ENCODE data around the gene LAMA5. TPM values are rescaled to one million over a fixed set of nuclear protein-coding genes. Genes with fewer than 3 reads are reported as not detected.
A peak's percentile ranks its signal among the peaks of the same experiment; 100 is the strongest.

Gene LAMA5
- total and polyA plus RNA-seq, 2 donors (not counting 1 experiment from before 2014, with no cell fraction given), result 52.9 to 83.5 TPM

DNA sequence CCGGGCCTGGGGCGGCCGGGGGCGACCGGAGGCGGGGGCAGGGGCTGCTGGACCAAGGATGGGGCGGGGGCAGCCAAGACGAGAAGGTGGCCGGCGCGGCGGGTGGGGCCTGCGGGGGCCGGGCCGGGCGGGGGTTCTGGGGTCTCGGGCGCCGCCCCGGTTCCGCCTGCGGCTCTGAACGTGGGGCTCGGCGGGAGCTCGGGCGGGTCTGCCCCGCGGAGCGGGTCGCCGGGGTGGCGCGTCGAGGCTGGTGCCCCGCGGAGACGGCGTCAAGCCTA lies 64.1 kb downstream of the LAMA5 start:
- peak overlapping the region in 1 of 2 donors; percentile 74 for H3K27ac ChIP-seq (ENCODE audit: low read length in 2 of 2)
- H2AFZ ChIP-seq (ENCODE audit: insufficient read depth, low read depth, low read length, poor library complexity, severe bottlenecking), result peak overlapping the region; percentile 68
- peak overlapping the region; percentile 35 to 88 (median 70) for H3K4me3 ChIP-seq (ENCODE audit: control extremely low read depth in 1 of 5, extremely low read depth in 1 of 5, insufficient read depth in 1 of 5, low read depth in 2 of 5, low read length in 4 of 5)
- Mint-ChIP-seq H3K27me3 (no peaks in the 10 kb centered on the region), H3K9me3 (ENCODE audit: insufficient read depth) (no peaks in the 10 kb centered on the region), H3K27ac (peak overlapping the region; percentile 96), H3K4me3 (peak overlapping the region; percentile 97), H3K4me1 (peaks cover 23% of the 10 kb centered on the region)
- intact Hi-C loops (cut with micrococcal nuclease), result loop anchor here (2.0 to 10.0 kb wide), 6 partner anchors 121 to 504 kb away; partner anchors contain the start of genes MTG2 and SLCO4A1
- H3K79me2 ChIP-seq (ENCODE audit: control insufficient read depth, insufficient read depth, low read length), result peaks cover 34% of the 10 kb centered on the region
- peaks cover 15 to 29% of the 10 kb centered on the region in 2 donors for H3K4me1 ChIP-seq (ENCODE audit: control insufficient read depth in 2 of 2, insufficient read depth in 2 of 2, low read length in 2 of 2)
- ChIA-PET CTCF (interaction anchor here (1.1 to 9.2 kb wide), 4 partner anchors 11 to 80 kb away, joined by 3 to 81 read pairs (median 8); no protein-coding TSS in a partner anchor), POLR2A (interaction anchor here (0.6 to 1.6 kb wide), 5 partner anchors 35 to 314 kb away, joined by 3 to 15 read pairs (median 4); partner anchors contain the start of gene RPS21)
- ATAC-seq (ENCODE audit: low read depth) (no peak), DNase-seq (no peak)
- no peaks in the 10 kb centered on the region for H3K9me3 ChIP-seq (ENCODE audit: control extremely low read depth in 1 of 3, control insufficient read depth in 2 of 3, insufficient read depth in 1 of 3, low read length in 2 of 3)
- peak overlapping the region; percentile 87 for H3K9ac ChIP-seq (ENCODE audit: low read length)
- H3K4me2 ChIP-seq (replicated peaks; ENCODE audit: low read depth, low read length, poor library complexity, severe bottlenecking), result peak overlapping the region; percentile 100
- TF ChIP-seq, protein P1, sequence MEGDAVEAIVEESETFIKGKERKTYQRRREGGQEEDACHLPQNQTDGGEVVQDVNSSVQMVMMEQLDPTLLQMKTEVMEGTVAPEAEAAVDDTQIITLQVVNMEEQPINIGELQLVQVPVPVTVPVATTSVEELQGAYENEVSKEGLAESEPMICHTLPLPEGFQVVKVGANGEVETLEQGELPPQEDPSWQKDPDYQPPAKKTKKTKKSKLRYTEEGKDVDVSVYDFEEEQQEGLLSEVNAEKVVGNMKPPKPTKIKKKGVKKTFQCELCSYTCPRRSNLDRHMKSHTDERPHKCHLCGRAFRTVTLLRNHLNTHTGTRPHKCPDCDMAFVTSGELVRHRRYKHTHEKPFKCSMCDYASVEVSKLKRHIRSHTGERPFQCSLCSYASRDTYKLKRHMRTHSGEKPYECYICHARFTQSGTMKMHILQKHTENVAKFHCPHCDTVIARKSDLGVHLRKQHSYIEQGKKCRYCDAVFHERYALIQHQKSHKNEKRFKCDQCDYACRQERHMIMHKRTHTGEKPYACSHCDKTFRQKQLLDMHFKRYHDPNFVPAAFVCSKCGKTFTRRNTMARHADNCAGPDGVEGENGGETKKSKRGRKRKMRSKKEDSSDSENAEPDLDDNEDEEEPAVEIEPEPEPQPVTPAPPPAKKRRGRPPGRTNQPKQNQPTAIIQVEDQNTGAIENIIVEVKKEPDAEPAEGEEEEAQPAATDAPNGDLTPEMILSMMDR (IDR thresholded peaks at IDR 0.05), result no peak
- TF ChIP-seq EZH2 (IDR thresholded peaks at IDR 0.05; ENCODE audit: borderline replicate concordance, insufficient read depth, low read depth, low read length, poor library complexity, severe bottlenecking), result no peak
- under 1% methylated on average over 34 of the region's 39 CpGs for WGBS (ENCODE audit: insufficient coverage)
- H4K20me1 ChIP-seq (ENCODE audit: control insufficient read depth, insufficient read depth, low read length, poor library complexity, severe bottlenecking), result peaks cover 50% of the 10 kb centered on the region
- H3K36me3 ChIP-seq (replicated peaks in 1 of 2; ENCODE audit: control extremely low read depth in 1 of 2, control insufficient read depth in 1 of 2, extremely low read depth in 1 of 2, insufficient read depth in 2 of 2, low read length in 1 of 2), result peaks cover 0 to 41% of the 10 kb centered on the region in 2 experiments
- no peaks in the 10 kb centered on the region for H3K27me3 ChIP-seq (replicated peaks in 1 of 4; ENCODE audit: control extremely low read depth in 1 of 4, control insufficient read depth in 3 of 4, insufficient read depth in 4 of 4, low read length in 3 of 4)

DNA sequence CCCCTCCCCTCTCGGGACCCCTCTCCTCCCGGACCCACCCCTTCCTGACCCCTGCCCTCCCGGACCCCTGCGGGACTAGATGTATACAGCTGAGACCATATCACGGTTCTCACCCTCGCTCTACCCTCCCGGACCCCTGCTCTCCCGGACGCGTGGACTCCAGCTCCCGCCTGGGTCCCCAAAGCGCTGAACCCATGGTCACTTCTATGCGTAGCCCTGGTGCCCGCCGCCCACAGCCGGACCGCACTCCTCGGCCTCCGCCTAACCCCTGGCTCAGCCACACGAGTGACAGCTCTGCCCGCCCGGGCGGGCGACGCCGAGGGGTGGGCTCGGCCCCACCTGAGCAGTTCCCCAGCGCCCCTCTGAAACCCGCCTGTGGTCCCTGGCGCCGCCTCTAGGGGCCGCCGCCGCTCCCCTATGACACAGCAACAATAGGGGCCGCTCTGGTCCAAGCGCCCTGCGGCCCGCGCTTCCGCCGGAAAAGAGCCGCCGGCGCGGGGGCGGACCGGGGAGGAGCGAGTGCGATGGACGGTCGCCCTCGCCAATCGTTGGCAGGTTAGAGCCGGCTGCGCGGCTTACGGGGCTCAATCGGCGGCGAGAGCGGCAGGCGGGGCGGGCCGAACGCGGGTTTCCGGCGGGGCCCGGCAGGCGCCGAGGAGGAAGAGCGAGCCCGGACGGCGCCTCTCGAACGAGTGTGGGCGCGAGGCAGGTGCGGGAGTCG lies 64.6 kb downstream of the LAMA5 start, which contains the start of gene ADRM1:
TSS of gene ADRM1 (plus strand) at position 657 of the 721 bp plus-strand sequence. CDS start 572 bp downstream, outside the sequence.
- POLR2A ChIA-PET, result interaction anchor here (0.5 to 1.6 kb wide), 8 partner anchors 35 to 505 kb away, joined by 3 to 15 read pairs (median 4); partner anchors contain the start of gene RPS21
- peak within 1 kb of the TSS; percentile 96 for H3K27ac Mint-ChIP-seq
- CTCF ChIA-PET, result interaction anchor here (0.7 to 9.2 kb wide), 10 partner anchors 10 to 314 kb away, joined by 3 to 81 read pairs (median 8); partner anchors contain the start of gene RPS21
- peaks cover 45% of the 10 kb centered on the region for H4K20me1 ChIP-seq (ENCODE audit: control insufficient read depth, insufficient read depth, low read length, poor library complexity, severe bottlenecking)
- DNase-seq (peak; percentile 98), ATAC-seq (ENCODE audit: low read depth) (peak; percentile 86)
- peak within 1 kb of the TSS; percentile 100 for H3K4me2 ChIP-seq (replicated peaks; ENCODE audit: low read depth, low read length, poor library complexity, severe bottlenecking)
- no peaks in the 10 kb centered on the region for H3K27me3 ChIP-seq (replicated peaks in 1 of 4; ENCODE audit: control extremely low read depth in 1 of 4, control insufficient read depth in 3 of 4, insufficient read depth in 4 of 4, low read length in 3 of 4)
- 1% methylated on average over 81 of the region's 81 CpGs for WGBS (ENCODE audit: insufficient coverage)
- no peaks in the 10 kb centered on the region for H3K9me3 Mint-ChIP-seq (ENCODE audit: insufficient read depth)
- H3K79me2 ChIP-seq (ENCODE audit: control insufficient read depth, insufficient read depth, low read length), result peaks cover 34% of the 10 kb centered on the region
- peak within 1 kb of the TSS; percentile 97 for H3K4me3 Mint-ChIP-seq
- H3K36me3 ChIP-seq (replicated peaks in 1 of 2; ENCODE audit: control extremely low read depth in 1 of 2, control insufficient read depth in 1 of 2, extremely low read depth in 1 of 2, insufficient read depth in 2 of 2, low read length in 1 of 2), result peaks cover 0 to 36% of the 10 kb centered on the region in 2 experiments
- H3K9me3 ChIP-seq (ENCODE audit: control extremely low read depth in 1 of 3, control insufficient read depth in 2 of 3, insufficient read depth in 1 of 3, low read length in 2 of 3), result no peaks in the 10 kb centered on the region
- H3K4me1 Mint-ChIP-seq, result peaks cover 23% of the 10 kb centered on the region
- peak within 1 kb of the TSS; percentile 35 to 88 (median 70) for H3K4me3 ChIP-seq (ENCODE audit: control extremely low read depth in 1 of 5, extremely low read depth in 1 of 5, insufficient read depth in 1 of 5, low read depth in 2 of 5, low read length in 4 of 5)
- peak within 1 kb of the TSS; percentile 87 for H3K9ac ChIP-seq (ENCODE audit: low read length)
- no peak for TF ChIP-seq EZH2 (IDR thresholded peaks at IDR 0.05; ENCODE audit: borderline replicate concordance, insufficient read depth, low read depth, low read length, poor library complexity, severe bottlenecking)
- TF ChIP-seq, protein P1 (IDR thresholded peaks at IDR 0.05), result peak; percentile 76
- no peaks in the 10 kb centered on the region for H3K27me3 Mint-ChIP-seq
- H3K27ac ChIP-seq (ENCODE audit: low read length in 2 of 2), result peak within 1 kb of the TSS; percentile 73 to 87
- H3K4me1 ChIP-seq (ENCODE audit: control insufficient read depth in 2 of 2, insufficient read depth in 2 of 2, low read length in 2 of 2), result peaks cover 15 to 29% of the 10 kb centered on the region in 2 donors
- peak within 1 kb of the TSS; percentile 94 for H2AFZ ChIP-seq (ENCODE audit: insufficient read depth, low read depth, low read length, poor library complexity, severe bottlenecking)
- intact Hi-C loops (cut with micrococcal nuclease), result loop anchor here (1.0 to 10.0 kb wide), 12 partner anchors 37 to 505 kb away; partner anchors contain the start of genes LSM14B, MTG2, OSBPL2 and RPS21

Data from B cell (primary cell).